K562 (cell line): ENCODE measurements around the gene DCAF6. TPM values are rescaled to one million over a fixed set of nuclear protein-coding genes. Genes with fewer than 3 reads are reported as not detected.
A peak's percentile ranks its signal among the peaks of the same experiment; 100 is the strongest.

Experiments used
- ATAC-seq: fragments of 200-7000 bp; cut with Tn5 transposase; 3 replicates; pipeline ENCODE4 v1.9.1; 2020; ENCODE audit warnings: moderate library complexity
- BruUV-seq: library from RNA; stranded (reverse); fragments of 400-500 nt; replicated peaks from 2 replicates; lab custom pipeline; 2021; lab: Mats Ljungman, UMichigan
- CTCF ChIA-PET: fragments of 300-600 bp; formaldehyde crosslinking; extraction: SDS; loops from one replicate; lab custom pipeline; 2021; ENCODE audit warnings: low intra/inter-chr PET ratio; lab: Yijun Ruan, JAX
- POLR2A ChIA-PET: fragments of 300-600, 350-650 bp; sonication (Branson Sonifier 250); formaldehyde crosslinking; extraction: SDS; loops from one replicate; lab custom pipeline; 2021; ENCODE audit warnings: antibody characterized with exemption, inconsistent platforms; lab: Yijun Ruan, JAX
- DNase-seq, 4 experiments: peaks; one replicate each; pipeline versions ENCODE4 v3.0.0 to v3.0.0-alpha.2; 2011 to 2018; ENCODE audit warnings: low spot score in 3 of 4, mixed read lengths in 3 of 4; ENCODE audit errors: extremely low read depth in 1 of 4
- FAIRE-seq: peaks from 2 replicates; lab custom pipeline; 2011; peaks lifted over from hg19 to GRCh38; lab: Jason Lieb, UNC
- H2AFZ ChIP-seq: 2 replicates; pipeline ENCODE4 v1.6.0; 2011; ENCODE audit warnings: low read depth, low read length, control low read depth, inconsistent platforms
- H3K27ac ChIP-seq: fragments of 200-600 bp; 3 replicates; pipeline ENCODE4 v1.8.0; 2011; ENCODE audit warnings: low read depth, mild to moderate bottlenecking, control low read depth, inconsistent platforms, low read length, moderate library complexity, mixed read lengths; ENCODE audit errors: extremely low read depth
- H3K27me3 ChIP-seq, 2 experiments: fragments of 300-600 bp in 1 of 2; 2 replicates in 1 of 2; 3 replicates in 1 of 2; pipeline versions ENCODE4 v1.6.0 to v1.8.0; 2011; ENCODE audit warnings: inconsistent platforms in 2 of 2, low read length in 2 of 2, mild to moderate bottlenecking in 1 of 2, mixed read lengths in 1 of 2, moderate library complexity in 1 of 2; ENCODE audit not compliant: control insufficient read depth in 2 of 2, insufficient read depth in 2 of 2
- H3K36me3 ChIP-seq: fragments of 300-600 bp; 3 replicates; pipeline ENCODE4 v1.8.0; 2011; ENCODE audit warnings: mild to moderate bottlenecking, low read length, inconsistent platforms; ENCODE audit not compliant: control insufficient read depth, insufficient read depth
- H3K4me1 ChIP-seq, 2 experiments: fragments of 200-600 bp in 1 of 2; replicated peaks in 1 of 2; 2 replicates in 1 of 2; 3 replicates in 1 of 2; pipeline versions ENCODE4 v1.5.1 to v1.8.0; 2011; ENCODE audit warnings: inconsistent platforms in 2 of 2, low read length in 2 of 2, mild to moderate bottlenecking in 1 of 2, mixed read lengths in 1 of 2, moderate library complexity in 1 of 2; ENCODE audit not compliant: control insufficient read depth in 2 of 2, insufficient read depth in 2 of 2
- H3K4me2 ChIP-seq: 2 replicates; pipeline ENCODE4 v1.6.1; 2011; ENCODE audit warnings: low read length, control low read depth, inconsistent platforms, mixed read lengths; ENCODE audit not compliant: insufficient read depth
- H3K4me3 ChIP-seq: fragments of 200-600 bp; sonication (generic), shearing (Covaris generic); 2 replicates; pipeline ENCODE4 v1.5.1; 2016; ENCODE audit warnings: control low read depth, inconsistent platforms
- H3K79me2 ChIP-seq: fragments of 200-600 bp; 3 replicates; pipeline ENCODE4 v1.8.0; 2011; ENCODE audit warnings: low read length, inconsistent platforms; ENCODE audit not compliant: control insufficient read depth, insufficient read depth
- H3K9ac ChIP-seq, 2 experiments: 2 replicates each; pipeline versions ENCODE4 v1.6.0 to v1.6.1; 2011; ENCODE audit warnings: low read depth in 2 of 2, low read length in 2 of 2, control low read depth in 1 of 2, inconsistent platforms in 1 of 2, mild to moderate bottlenecking in 1 of 2, mixed read lengths in 1 of 2; ENCODE audit not compliant: insufficient read depth in 1 of 2
- H3K9me1 ChIP-seq: one replicate; pipeline ENCODE4 v1.6.0; 2011; ENCODE audit warnings: inconsistent platforms, mild to moderate bottlenecking, low read length, moderate library complexity; ENCODE audit not compliant: control insufficient read depth, insufficient read depth
- H3K9me3 ChIP-seq: replicated peaks from 2 replicates; pipeline ENCODE4 v1.5.1; 2011; ENCODE audit warnings: low read depth, low read length, inconsistent platforms; ENCODE audit not compliant: control insufficient read depth, insufficient read depth
- H4K20me1 ChIP-seq: replicated peaks from 2 replicates; pipeline ENCODE4 v1.6.1; 2011; ENCODE audit warnings: low read length, inconsistent platforms, mixed read lengths; ENCODE audit not compliant: control insufficient read depth, insufficient read depth
- DDX20 ChIP-seq: fragments of 450-650 bp; IDR thresholded peaks from 2 replicates; pipeline ENCODE4 v1.6.1; 2016; ENCODE audit warnings: missing genetic modification characterization, low read depth, mild to moderate bottlenecking, missing compliant biosample characterization, moderate library complexity
- GABPA ChIP-seq: fragments of 200-800 bp; sonication (Bioruptor generic); conservative IDR thresholded peaks from 2 replicates; pipeline ENCODE4 v1.6.1; 2016; ENCODE audit warnings: low read depth, missing genetic modification characterization, missing compliant biosample characterization
- KDM4B ChIP-seq, 2 experiments: fragments of 450-650 bp in 1 of 2; sonication (generic) in 1 of 2; IDR thresholded peaks; 2 replicates each; pipeline ENCODE4 v1.6.1; 2016 to 2017; ENCODE audit warnings: borderline replicate concordance in 2 of 2, antibody characterized with exemption in 1 of 2, low read depth in 1 of 2, mild to moderate bottlenecking in 1 of 2
- LCOR ChIP-seq: sonication (generic); formaldehyde crosslinking; IDR thresholded peaks from 2 replicates; pipeline ENCODE4 v1.8.0; 2022; ENCODE audit warnings: mild to moderate bottlenecking, missing genetic modification reagents
- NFIC ChIP-seq: fragments of 450-650 bp; IDR thresholded peaks from 2 replicates; pipeline ENCODE4 v1.6.1; 2017; ENCODE audit warnings: mild to moderate bottlenecking, inconsistent platforms
- NRF1 ChIP-seq, 2 experiments: fragments of 450-650 bp; IDR thresholded peaks in 1 of 2; conservative IDR thresholded peaks in 1 of 2; 2 replicates each; pipeline ENCODE4 v1.6.1; 2014; ENCODE audit warnings: mild to moderate bottlenecking in 2 of 2
- SMARCE1 ChIP-seq: fragments of 450-650 bp; IDR thresholded peaks from 2 replicates; pipeline ENCODE4 v1.7.1; 2016; ENCODE audit warnings: mild to moderate bottlenecking
- SMC3 ChIP-seq: conservative IDR thresholded peaks from 2 replicates; pipeline ENCODE4 v1.6.1; 2011; ENCODE audit warnings: low read depth, low read length, improper control_type of control experiment; ENCODE audit not compliant: insufficient read depth
- TOE1 ChIP-seq, 2 experiments: fragments of 450-650 bp in 1 of 2; sonication (generic) in 1 of 2; formaldehyde crosslinking in 1 of 2; IDR thresholded peaks; 2 replicates each; pipeline versions ENCODE4 v1.7.1 to v1.8.0; 2016 to 2022; ENCODE audit warnings: borderline replicate concordance in 2 of 2, mild to moderate bottlenecking in 2 of 2, antibody characterized with exemption in 1 of 2, inconsistent platforms in 1 of 2, low read depth in 1 of 2, missing genetic modification reagents in 1 of 2, moderate library complexity in 1 of 2
- TRIM25 ChIP-seq: fragments of 450-650 bp; IDR thresholded peaks from 2 replicates; pipeline ENCODE4 v1.7.0; 2016; ENCODE audit warnings: borderline replicate concordance
- ZNF274 ChIP-seq: IDR thresholded peaks from 2 replicates; pipeline ENCODE4 v1.6.1; 2011; ENCODE audit warnings: low read depth, mild to moderate bottlenecking, low read length, moderate library complexity, borderline replicate concordance
- ZNF592 ChIP-seq: fragments of 450-650 bp; IDR thresholded peaks from 2 replicates; pipeline ENCODE4 v1.6.1; 2017; ENCODE audit warnings: antibody characterized with exemption, mild to moderate bottlenecking
- WGBS: fragments of 100-300 bp; shearing (Covaris generic); methylation state at CpG from one replicate; pipeline ENCODE4 v1.1.6; 2016; ENCODE audit warnings: low coverage, mixed read lengths; ENCODE audit not compliant: insufficient coverage; ENCODE audit errors: missing lambda C conversion rate; 5-methylcytosine and 5-hydroxymethylcytosine counted together
- in situ Hi-C: fragments of 300-500 bp; cut with MboI; formaldehyde crosslinking; loops from 4 replicates; pipeline ENCODE4 v1.15.0; 2018; ENCODE audit warnings: inconsistent platforms, mixed read lengths
- intact Hi-C: fragments of 100-400 bp; cut with micrococcal nuclease; formaldehyde crosslinking; loops from 2 replicates; pipeline ENCODE4 v1.14.2; 2022
- polyA plus RNA-seq, 8 experiments: library from polyadenylated mRNA; depleted of rRNA in 4 of 8; stranded (reverse) in 5 of 8; unstranded in 3 of 8; fragments of >200 nt; fragmentation: Nextera tagmentation in 2 of 8; fragmentation: Illumina TruSeq in 1 of 8; extraction: Ambion mirVana in 2 of 8; extraction: Trizol in 1 of 8; gene quantifications; 2 replicates each; pipeline versions ENCODE4 v1.2.1 to v1.2.3, GENCODE V29; 2011 to 2014; ENCODE audit warnings: inconsistent platforms in 1 of 8, missing spikeins in 1 of 8
- total RNA-seq, 7 experiments: library from RNA; depleted of rRNA in 6 of 7; stranded (reverse); fragments of >200 nt in 6 of 7; fragmentation: Illumina TruSeq in 2 of 7; extraction: Trizol in 2 of 7; gene quantifications; 2 replicates each; pipeline versions ENCODE4 v1.2.1 to v1.2.3, GENCODE V29; 2011 to 2021; ENCODE audit warnings: low replicate concordance in 1 of 7

Gene DCAF6
- total and polyA plus RNA-seq, 9 of the 15 experiments (the other 6 are each of a cell fraction or from before 2014, with no cell fraction given), result 19.1 to 102 (median 46.3) TPM

GRCh38 chr1:167936930-167937708 lies 636 bp downstream of the DCAF6 start, which contains the start of gene MPC2 (continued):
- TF ChIP-seq SMC3, result 0 out of 2 replicates have a peak, but pooled peaks have one; percentile 9
- TF ChIP-seq LCOR, result 0 out of 2 replicates have a peak, but pooled peaks have one; percentile 49

GRCh38 chr1:167937709-167938010 lies 1.2 kb downstream of the DCAF6 start:
- under 1% methylated on average over 5 of the region's 5 CpGs for WGBS
- no peaks in the 10 kb centered on the region for H3K9me1 ChIP-seq
- H3K27ac ChIP-seq, result peak overlapping the region; percentile 98
- intact Hi-C loops (loop anchor here (1.0 to 10.0 kb wide), 9 partner anchors 48 to 385 kb away; partner anchors contain the start of genes CREG1 and RCSD1), in situ Hi-C loops (no loop called here)
- peaks cover 14% of the 10 kb centered on the region for H3K36me3 ChIP-seq
- peaks cover 98% of the 10 kb centered on the region for H3K79me2 ChIP-seq
- peaks cover 8 to 12% of the 10 kb centered on the region in 2 experiments; a peak in 4 of 5 replicates for H3K4me1 ChIP-seq
- H3K27me3 ChIP-seq, result no peaks in the 10 kb centered on the region
- peak overlapping the region; percentile 77 for H2AFZ ChIP-seq
- FAIRE-seq (no peak), ATAC-seq (no peak), DNase-seq (no peak)
- peak overlapping the region; percentile 81 for H3K4me3 ChIP-seq
- no TSS peak for BruUV-seq
- peak overlapping the region; percentile 95 to 97 for H3K9ac ChIP-seq
- H4K20me1 ChIP-seq, result 0 out of 2 replicates have a peak, but pooled peaks cover 9% of the 10 kb centered on the region
- ChIA-PET POLR2A (interaction anchor here (0.6 to 3.1 kb wide), 10 partner anchors 8 to 175 kb away, joined by 3 to 24 read pairs (median 8); no protein-coding TSS in a partner anchor), CTCF (no interaction called here)
- H3K9me3 ChIP-seq, result no peaks in the 10 kb centered on the region
- H3K4me2 ChIP-seq, result peak overlapping the region; percentile 98
- TF ChIP-seq SMARCE1 (peak; percentile 3; the same call in 1 of the 2 replicates), TOE1 (IDR thresholded peaks at IDR 0.05; ENCODE audit: borderline replicate concordance) (peak; percentile 29; the same call in 1 of the 2 replicates), TOE1 (CRISPR knock-in tag; IDR thresholded peaks at IDR 0.05; ENCODE audit: borderline replicate concordance, low read depth) (no peak), NFIC (no peak), GABPA (tag) (0 out of 2 replicates have a peak, but pooled peaks have one; percentile 24), KDM4B (IDR thresholded peaks at IDR 0.05; ENCODE audit: borderline replicate concordance in 2 of 2, low read depth in 1 of 2) (0 out of 4 replicates have a peak, but pooled peaks of 1 of the 2 experiments have one; percentile 42), ZNF592 (0 out of 2 replicates have a peak, but pooled peaks have one; percentile 41), NRF1 (conservative IDR thresholded peaks at IDR 0.05 in 1 of 2, IDR thresholded peaks at IDR 0.05 in 1 of 2) (0 out of 4 replicates have a peak, but pooled peaks of 1 of the 2 experiments have one; percentile 1), ZNF274 (no peak), TRIM25 (peak; percentile 65; the same call in 1 of the 2 replicates), DDX20 (tag) (no peak)
